GM10266 (cell line): ENCODE data around the gene PRKCZ.

Experiments used
- DNase-seq: peaks from one replicate; pipeline ENCODE4 v3.0.0; 2012; ENCODE audit errors: extremely low spot score
- TF ChIP-seq, protein P1 (sequence below): IDR thresholded peaks from 2 replicates; pipeline ENCODE4 v1.5.1; 2012; ENCODE audit warnings: mild to moderate bottlenecking, low read depth; ENCODE audit not compliant: control insufficient read depth, insufficient read depth; ENCODE audit errors: missing control alignments

The PRKCZ gene

DNA sequence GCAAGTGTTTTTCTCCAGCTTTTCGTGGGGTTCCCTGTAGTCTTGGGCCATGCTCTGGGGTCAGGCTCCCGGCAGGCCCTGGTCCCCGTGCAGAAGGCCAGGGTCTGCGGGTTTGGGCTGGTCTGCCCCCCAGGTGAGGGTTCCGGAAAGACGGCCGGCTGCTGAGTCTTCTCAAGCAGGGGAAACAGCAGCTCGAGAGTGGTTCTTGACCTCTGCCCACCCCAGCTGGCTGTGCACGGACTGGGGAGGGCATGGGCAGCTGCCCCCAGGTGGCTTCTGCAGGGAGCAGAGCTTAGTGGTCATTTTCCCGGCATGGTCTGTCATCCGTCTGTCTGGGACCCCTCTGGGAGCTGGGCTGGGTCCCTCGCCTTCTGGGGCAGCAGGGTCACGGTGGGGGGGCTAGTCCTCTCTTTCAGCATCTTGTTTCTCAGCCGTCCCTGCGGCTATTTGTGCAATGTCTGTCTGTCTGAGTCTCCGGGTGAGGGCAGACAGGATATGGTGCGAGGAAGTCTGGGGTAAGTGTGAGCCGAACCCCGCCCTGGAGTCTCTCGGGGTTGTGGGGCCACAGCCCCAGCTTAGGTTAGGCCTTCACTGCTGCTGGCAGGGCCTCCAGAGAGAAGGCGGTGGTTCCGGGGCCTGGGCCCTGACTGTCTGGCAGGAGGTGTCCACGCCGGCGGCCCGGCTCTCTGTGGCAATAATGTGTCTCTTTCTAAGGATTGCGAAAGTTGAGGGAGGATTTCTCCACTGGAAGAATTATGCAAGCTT lies 184.0 kb downstream of the PRKCZ start:
- DNase-seq, result peak; percentile 70
- TF ChIP-seq, protein P1, sequence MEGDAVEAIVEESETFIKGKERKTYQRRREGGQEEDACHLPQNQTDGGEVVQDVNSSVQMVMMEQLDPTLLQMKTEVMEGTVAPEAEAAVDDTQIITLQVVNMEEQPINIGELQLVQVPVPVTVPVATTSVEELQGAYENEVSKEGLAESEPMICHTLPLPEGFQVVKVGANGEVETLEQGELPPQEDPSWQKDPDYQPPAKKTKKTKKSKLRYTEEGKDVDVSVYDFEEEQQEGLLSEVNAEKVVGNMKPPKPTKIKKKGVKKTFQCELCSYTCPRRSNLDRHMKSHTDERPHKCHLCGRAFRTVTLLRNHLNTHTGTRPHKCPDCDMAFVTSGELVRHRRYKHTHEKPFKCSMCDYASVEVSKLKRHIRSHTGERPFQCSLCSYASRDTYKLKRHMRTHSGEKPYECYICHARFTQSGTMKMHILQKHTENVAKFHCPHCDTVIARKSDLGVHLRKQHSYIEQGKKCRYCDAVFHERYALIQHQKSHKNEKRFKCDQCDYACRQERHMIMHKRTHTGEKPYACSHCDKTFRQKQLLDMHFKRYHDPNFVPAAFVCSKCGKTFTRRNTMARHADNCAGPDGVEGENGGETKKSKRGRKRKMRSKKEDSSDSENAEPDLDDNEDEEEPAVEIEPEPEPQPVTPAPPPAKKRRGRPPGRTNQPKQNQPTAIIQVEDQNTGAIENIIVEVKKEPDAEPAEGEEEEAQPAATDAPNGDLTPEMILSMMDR, result no peak

DNA sequence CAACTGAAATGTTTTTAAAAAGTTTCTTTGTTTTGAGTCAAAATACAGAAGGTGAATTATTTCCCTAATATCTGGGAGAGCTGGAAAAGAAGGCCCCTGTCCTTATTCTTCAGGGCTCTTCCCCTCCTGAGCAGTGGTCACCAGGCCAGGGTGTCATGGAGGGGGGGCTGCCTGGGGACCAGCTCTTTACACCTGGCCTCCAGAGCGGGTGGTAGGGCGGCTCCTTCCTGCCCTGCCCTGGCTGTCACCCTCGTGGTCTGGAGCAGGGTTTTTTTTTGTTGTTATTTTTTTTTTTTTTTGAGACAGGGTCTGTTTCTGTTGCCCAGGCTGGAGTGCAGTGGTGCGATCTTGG lies 184.5 kb downstream of the PRKCZ start:
- TF ChIP-seq, protein P1, result no peak
- DNase-seq, result no peak
